Colonic mucosa (tissue), 4 donors: ENCODE measurements around the gene TUBB4B. TPM values are rescaled to one million over a fixed set of nuclear protein-coding genes. Genes with fewer than 3 reads are reported as not detected.
"Not testable (repeated sequence)": the region's sequence is repeated elsewhere in the genome, so short reads cannot be mapped to it uniquely, and the experiment has no call there.

Experiments used
- DNase-seq: peaks from one replicate; pipeline ENCODE4 v3.0.0-alpha.2; 2020
- H3K27ac ChIP-seq: fragments of 200-600 bp; one replicate; pipeline ENCODE4 v1.8.0; 2021
- H3K27me3 ChIP-seq: fragments of 200-600 bp; one replicate; pipeline ENCODE4 v1.8.0; 2021
- H3K36me3 ChIP-seq: fragments of 200-600 bp; one replicate; pipeline ENCODE4 v1.8.0; 2021
- H3K4me1 ChIP-seq: fragments of 200-600 bp; one replicate; pipeline ENCODE4 v1.8.0; 2021; ENCODE audit warnings: mild to moderate bottlenecking
- H3K4me3 ChIP-seq: fragments of 200-600 bp; one replicate; pipeline ENCODE4 v1.8.0; 2021
- H3K9ac ChIP-seq, 2 donors: one replicate each; pipeline ENCODE4 v1.7.0; 2013; ENCODE audit warnings: control low read depth in 2 of 2, low read depth in 2 of 2, low read length in 2 of 2
- H3K9me3 ChIP-seq: fragments of 200-600 bp; one replicate; pipeline ENCODE4 v1.8.0; 2021
- CTCF ChIP-seq: fragments of 200-600 bp; IDR thresholded peaks from one replicate; pipeline ENCODE4 v1.8.0; 2022; ENCODE audit warnings: antibody characterized with exemption, mild to moderate bottlenecking
- intact Hi-C: fragments of 100-400 bp; cut with DNase I; formaldehyde crosslinking; loops from one replicate; pipeline ENCODE4 v1.14.1; 2022
- total RNA-seq, 2 donors: library from RNA; stranded (reverse); fragmentation: NEBNext Ultra II Directional in 1 of 2; extraction: Animal tissue kit (Norgen Biotek cat#: 25700) in 1 of 2; gene quantifications; one replicate each; pipeline ENCODE4 v1.2.1, GENCODE V29; 2021
- donor health status: healthy.
- donor health status: DM: no; HTN: no; CAD: no.
- donor health status: DM: no; HTN: no; CAD: no.

The TUBB4B gene
- total RNA-seq, 2 donors from 2014 or later, result 303 to 779 TPM

- DNase-seq, result peak; percentile 78
- peaks cover 33% of the 10 kb centered on the region for H3K4me1 ChIP-seq
- no peak for TF ChIP-seq CTCF
- H3K36me3 ChIP-seq, result peaks cover 5% of the 10 kb centered on the region
- no peaks in the 10 kb centered on the region for H3K9me3 ChIP-seq
- H3K9ac ChIP-seq, result peak overlapping the region; percentile 60 to 77
- no peak overlapping the region for H3K4me3 ChIP-seq
- H3K27ac ChIP-seq, result peak overlapping the region; percentile 54
- H3K27me3 ChIP-seq, result peaks cover 17% of the 10 kb centered on the region
- intact Hi-C loops, result no loop called here
Observed at GRCh38 chr9:137237759-137238726, 3.0 kb upstream of the TUBB4B start.

GRCh38 chr9:137239541-137240200 lies 1.4 kb upstream of the TUBB4B start:
- Histone ChIP-seq H3K36me3 (peaks cover 10% of the 10 kb centered on the region), H3K9ac (peak overlapping the region; percentile 78 to 91), H3K4me3 (peak overlapping the region; percentile 67), H3K4me1 (peaks cover 36% of the 10 kb centered on the region), H3K27ac (peak overlapping the region; percentile 99)
- H3K27me3 ChIP-seq, H3K9me3 ChIP-seq, DNase-seq, intact Hi-C loops: not testable (repeated sequence)

- DNase-seq, result peak; percentile 81
- peaks cover 10% of the 10 kb centered on the region for H3K36me3 ChIP-seq
- H3K27me3 ChIP-seq, result no peaks in the 10 kb centered on the region
- no peaks in the 10 kb centered on the region for H3K9me3 ChIP-seq
- H3K9ac ChIP-seq, result peak overlapping the region; percentile 78 to 91
- peak overlapping the region; percentile 99 for H3K27ac ChIP-seq
- peaks cover 36% of the 10 kb centered on the region for H3K4me1 ChIP-seq
- intact Hi-C loops, result no loop called here
- peak overlapping the region; percentile 67 for H3K4me3 ChIP-seq
- TF ChIP-seq CTCF, result no peak
Observed at GRCh38 chr9:137240318-137240840, 708 bp upstream of the TUBB4B start.

- DNase-seq, result peak; percentile 71
- Histone ChIP-seq H3K27ac (peak overlapping the region; percentile 89), H3K4me3 (peak overlapping the region; percentile 96), H3K36me3 (peaks cover 10% of the 10 kb centered on the region), H3K27me3 (no peaks in the 10 kb centered on the region), H3K9ac (peak overlapping the region; percentile 96 to 97), H3K9me3 (no peaks in the 10 kb centered on the region), H3K4me1 (peaks cover 29% of the 10 kb centered on the region)
- no peak for TF ChIP-seq CTCF
- intact Hi-C loops, result no loop called here
Observed at GRCh38 chr9:137241490-137242268, 592 bp downstream of the TUBB4B start.

- intact Hi-C loops, result no loop called here
- Histone ChIP-seq H3K9ac (peak overlapping the region; percentile 96 to 97), H3K4me1 (peaks cover 20% of the 10 kb centered on the region), H3K27me3 (no peaks in the 10 kb centered on the region), H3K27ac (peak overlapping the region; percentile 89), H3K4me3 (peak overlapping the region; percentile 96), H3K36me3 (peaks cover 10% of the 10 kb centered on the region), H3K9me3 (no peaks in the 10 kb centered on the region)
- peak; percentile 23 for DNase-seq
- TF ChIP-seq CTCF, result no peak
Observed at GRCh38 chr9:137242269-137243203, 1.4 kb downstream of the TUBB4B start.

GRCh38 chr9:137243266-137243625 lies 2.2 kb downstream of the TUBB4B start:
- H3K27ac ChIP-seq, H3K4me3 ChIP-seq, H3K9me3 ChIP-seq, intact Hi-C loops, H3K27me3 ChIP-seq, DNase-seq: not testable (repeated sequence)
- H3K4me1 ChIP-seq, result peaks cover 13% of the 10 kb centered on the region
- H3K9ac ChIP-seq, result peak overlapping the region; percentile 14 to 96
- H3K36me3 ChIP-seq, result peaks cover 10% of the 10 kb centered on the region
